NCI-H2107 treated with DMSO at 0.1 percent for 48 hours (cell line): ENCODE results near the gene TMEM182.

Source experiments
- DNase-seq: peaks from one replicate; lab custom pipeline; 2025; ENCODE audit not compliant: unreplicated experiment; lab: John Stamatoyannopoulos, UW

TMEM182 gene

DNA sequence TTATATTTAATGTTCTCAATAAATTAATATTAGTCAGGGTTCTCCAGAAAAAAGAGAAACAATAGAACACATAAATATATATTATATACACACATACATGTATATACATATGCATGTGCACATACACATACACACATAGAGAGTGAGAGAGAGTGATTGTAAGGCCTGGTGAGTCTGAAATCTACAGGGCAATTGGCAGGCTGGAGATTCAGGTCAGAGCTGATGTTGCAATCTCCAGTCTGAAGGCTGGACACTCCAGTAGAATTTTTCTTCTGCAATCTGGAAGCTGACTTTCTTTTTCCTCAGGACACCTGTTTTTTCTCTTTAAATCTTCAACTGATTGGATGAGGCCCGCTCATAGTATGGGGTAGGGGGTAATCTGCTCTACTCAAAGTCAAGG, 3.2 kb downstream of the TMEM182 start:
- no peak for DNase-seq

DNA sequence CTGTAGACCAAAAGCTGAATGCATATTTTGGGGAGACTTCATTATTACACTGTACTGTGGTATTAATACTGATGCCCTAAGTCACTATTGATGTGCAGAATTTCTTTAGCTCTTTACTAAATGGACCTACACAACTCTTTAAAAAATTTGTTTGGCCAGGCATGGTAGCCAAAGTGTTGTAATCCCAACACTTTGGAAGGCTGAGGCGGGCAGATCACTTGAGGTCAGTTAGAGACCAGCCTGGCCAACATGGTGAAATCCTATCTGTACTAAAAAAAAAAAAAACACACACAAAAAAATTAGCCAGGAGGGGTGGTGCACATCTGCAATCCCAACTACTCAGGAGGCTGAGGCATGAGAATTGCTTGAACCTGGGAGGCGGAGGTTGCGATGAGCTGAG, 6.4 kb downstream of the TMEM182 start:
- DNase-seq, result no peak

DNA sequence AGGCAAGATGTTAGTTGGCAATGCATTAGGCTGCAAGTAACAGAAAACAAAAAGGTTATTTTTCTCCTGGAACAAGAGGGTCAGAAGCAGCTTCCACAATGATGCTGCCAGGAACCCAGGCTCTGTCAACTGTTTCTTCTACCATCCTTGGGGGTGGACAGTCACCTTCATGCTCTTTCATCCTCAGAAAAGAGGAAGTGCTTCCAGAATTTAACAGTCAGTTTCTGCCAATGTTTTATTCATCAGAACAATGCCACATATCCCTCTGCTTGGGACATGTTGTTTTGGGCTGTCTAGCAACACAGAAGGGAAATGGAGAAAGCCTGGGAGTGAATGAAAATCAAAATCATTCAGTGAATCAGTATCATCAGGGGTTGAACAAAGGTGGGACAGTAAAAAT, 7.1 kb downstream of the TMEM182 start:
- no peak for DNase-seq

DNA sequence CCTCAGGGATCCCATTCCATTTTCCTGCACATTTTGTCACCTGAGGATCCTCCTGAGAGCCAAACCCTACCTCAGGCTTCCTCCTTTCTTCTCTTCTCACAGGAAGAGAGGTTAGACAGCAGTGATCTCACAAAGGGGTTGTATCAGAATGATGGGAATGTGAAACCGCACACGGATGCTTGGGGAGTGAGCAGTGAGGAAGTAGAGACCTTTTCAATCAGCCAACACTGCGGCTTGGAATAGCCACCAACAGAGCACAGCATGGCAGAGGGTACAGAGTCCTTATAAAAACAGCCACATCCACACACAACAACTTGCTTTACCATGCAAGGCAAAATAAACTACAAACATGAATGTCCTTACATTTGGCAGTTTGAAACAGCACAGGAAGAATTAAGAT, 8.7 kb downstream of the TMEM182 start:
- no peak for DNase-seq

DNA sequence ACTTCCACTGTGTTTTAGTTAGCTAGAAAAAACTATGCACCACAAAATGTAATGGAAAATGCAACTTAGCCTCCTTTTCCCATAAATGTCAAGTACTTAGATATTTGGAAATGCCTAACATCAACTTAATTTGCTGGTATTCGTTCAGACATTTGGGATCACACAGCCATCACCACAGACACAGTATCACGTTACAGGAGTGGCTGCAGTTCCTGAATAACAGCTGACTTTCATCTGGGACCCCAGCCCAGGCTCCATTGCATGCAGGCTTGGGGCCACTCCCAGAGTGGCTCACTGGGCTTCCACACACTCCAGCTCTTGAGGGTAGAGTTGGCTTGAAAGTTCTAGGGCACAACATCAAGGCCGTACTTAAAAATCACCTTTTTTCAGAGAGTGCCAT, 9.3 kb downstream of the TMEM182 start:
- DNase-seq, result no peak

DNA sequence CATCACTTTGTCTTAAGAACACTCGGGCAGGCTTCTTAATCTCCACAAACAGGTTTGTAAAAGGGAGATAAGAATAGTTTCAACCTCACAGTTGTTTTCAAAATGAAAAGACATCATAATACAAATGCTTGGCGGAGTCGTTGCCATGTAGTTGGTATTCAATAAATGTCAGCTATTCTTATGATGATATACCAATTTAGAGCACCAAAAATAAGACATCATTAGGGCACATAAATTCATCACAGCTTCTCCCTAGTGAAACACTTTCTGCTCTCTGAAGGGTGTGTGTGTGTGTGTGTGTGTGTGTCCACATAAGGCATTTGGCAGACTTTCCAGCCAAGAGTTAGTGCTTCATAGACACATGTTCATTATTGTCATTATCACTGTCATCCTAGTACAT, 10.8 kb downstream of the TMEM182 start:
- DNase-seq, result no peak

DNA sequence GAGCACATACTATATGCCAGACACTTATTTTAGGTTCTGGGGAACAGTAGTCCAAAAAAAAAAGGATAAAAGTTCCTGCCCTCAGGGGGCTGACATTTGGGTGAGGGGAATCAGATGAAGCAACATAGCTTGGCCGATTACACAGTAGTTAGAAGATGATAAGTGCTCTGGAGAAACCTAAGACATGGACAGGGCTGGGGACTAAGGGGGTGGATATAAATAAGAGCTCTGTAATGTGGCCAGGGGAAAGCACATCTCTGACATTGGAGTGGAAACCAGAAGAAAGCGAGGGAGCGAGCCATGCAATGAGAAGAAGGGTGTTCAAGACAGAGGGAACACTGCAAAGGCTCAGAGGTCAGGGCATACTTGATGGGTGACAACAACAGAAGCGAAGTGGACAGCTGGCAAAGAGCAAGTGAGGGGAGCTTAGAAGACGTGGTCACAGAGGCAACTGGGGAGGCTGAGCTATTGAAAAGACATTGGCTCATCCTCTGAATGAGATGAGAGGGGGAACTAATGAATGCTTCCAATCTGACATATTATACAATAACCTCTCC, 11.4 kb downstream of the TMEM182 start:
- DNase-seq, result no peak

DNA sequence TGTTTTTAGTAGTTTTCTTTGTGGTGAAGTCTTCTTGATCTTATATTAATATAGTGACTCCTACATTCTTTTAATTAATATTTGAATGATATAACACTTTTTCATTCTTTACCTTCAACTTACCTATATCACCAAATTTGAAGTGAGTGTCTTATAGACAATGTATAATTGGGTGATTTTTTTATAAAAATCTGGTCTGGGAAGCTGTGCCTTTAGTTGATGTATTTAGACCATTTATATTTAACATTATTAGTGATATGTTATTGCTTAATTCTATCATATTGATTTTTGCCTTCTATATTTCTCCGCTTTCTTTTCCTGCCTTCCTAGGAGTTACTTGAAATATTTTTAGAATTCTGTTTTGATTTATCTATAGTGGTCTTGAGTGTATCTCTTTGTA, 16.4 kb downstream of the TMEM182 start:
- no peak for DNase-seq

DNA sequence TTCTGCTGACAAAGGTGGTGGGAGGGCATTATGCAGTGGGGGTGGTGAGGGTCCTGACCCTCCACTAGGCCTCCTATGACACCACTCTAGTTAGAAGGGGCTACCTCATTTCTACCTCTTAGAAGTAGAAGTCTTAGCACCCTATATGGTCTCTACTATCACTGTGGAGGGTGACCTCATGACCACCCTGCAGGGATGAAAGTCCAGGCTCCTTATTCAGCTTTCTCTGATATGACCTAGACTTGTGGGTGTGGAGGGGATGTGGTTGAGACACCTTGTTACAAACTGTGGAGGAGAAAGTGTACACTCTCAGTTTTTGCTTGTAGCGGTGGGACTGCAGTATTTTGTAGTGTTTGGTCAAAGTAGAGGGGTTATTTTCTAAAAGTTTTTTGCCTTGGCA, 18.6 kb downstream of the TMEM182 start:
- DNase-seq, result no peak

DNA sequence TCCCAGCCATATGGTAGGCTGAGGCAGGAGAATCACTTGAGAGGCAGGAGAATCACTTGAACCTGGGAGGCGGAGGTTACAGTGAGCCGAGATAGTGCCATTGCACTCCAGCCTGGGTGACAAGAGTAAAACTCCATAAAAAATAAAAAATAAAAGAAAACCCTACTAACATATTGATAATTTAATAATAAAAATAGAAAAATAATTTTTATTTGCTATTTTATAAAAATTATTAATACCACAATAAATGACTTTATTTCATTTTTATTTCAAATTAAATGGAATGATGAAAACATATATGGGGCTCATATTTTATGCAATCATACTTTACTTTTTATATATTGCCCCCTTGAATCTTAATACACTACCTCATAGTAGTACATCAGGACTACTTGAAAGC, 20.4 kb downstream of the TMEM182 start:
- no peak for DNase-seq

DNA sequence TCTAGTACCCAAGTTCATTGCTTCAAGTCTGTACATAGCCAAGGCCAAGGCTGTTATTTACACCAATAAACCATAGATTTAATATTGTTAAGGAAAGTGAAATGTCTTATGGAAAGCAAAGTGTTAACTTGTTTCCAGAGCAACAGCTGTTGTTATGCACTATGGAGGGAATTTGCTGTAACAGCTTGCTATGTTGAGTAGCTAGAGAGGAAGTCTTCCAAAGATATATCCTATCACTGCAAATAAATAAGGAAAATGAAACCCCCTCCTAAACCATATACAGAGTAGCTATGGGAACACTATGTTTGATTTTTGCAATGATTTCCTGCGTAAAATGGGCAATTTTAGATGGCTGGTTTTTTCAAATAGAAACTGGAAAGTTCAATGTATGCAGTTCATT, 21.1 kb downstream of the TMEM182 start:
- DNase-seq, result no peak

DNA sequence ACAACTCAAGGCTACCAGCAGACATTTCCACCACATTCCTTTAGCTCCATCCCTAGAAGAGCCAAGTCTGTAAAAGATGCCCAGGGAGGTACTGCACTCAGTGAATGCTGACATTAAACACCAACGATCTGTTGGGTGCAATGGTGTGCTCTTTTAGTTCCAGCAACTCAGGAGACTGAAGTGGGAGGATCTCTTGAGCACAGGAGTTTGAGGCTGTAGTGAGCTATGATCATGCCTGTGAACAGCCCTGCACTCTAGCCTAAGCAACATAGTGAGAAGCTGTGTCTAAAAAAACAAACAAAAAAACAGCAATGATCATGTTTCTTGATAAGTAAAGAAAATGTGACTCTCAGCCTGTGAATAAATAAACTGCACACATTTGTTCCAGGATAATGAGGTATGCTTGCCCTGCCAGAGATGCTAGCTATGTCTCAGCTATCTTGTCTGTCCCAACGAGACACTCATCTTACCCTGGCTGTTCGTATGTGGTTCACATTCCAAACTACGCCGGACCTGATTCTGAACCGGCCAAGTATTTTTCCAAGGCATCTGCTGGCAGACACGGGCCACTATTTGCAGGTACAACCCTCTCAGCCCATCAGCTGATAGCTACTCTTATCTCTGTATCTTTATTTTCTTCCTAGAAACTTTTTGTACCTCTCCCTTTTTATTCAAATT, 21.8 kb downstream of the TMEM182 start:
- no peak for DNase-seq

DNA sequence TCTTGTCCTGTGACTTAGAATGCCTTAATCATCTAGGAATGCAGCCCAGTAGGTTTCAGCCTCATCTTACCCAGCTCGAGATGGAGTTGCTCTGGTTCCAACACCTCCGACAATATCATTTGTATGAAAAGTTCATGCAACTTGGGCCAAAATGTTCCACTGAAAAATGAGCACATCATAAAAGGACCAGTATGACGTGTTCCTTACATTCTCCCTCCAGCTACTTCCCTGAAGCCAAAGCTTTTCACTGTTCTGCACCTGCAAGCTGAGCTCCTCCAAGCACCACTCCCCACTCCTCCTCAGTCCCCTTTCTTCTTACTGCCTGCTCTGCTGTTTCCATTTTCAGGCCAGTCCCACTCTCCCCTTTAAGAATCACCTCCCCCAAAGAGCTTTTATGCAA, 23.1 kb downstream of the TMEM182 start:
- no peak for DNase-seq

DNA sequence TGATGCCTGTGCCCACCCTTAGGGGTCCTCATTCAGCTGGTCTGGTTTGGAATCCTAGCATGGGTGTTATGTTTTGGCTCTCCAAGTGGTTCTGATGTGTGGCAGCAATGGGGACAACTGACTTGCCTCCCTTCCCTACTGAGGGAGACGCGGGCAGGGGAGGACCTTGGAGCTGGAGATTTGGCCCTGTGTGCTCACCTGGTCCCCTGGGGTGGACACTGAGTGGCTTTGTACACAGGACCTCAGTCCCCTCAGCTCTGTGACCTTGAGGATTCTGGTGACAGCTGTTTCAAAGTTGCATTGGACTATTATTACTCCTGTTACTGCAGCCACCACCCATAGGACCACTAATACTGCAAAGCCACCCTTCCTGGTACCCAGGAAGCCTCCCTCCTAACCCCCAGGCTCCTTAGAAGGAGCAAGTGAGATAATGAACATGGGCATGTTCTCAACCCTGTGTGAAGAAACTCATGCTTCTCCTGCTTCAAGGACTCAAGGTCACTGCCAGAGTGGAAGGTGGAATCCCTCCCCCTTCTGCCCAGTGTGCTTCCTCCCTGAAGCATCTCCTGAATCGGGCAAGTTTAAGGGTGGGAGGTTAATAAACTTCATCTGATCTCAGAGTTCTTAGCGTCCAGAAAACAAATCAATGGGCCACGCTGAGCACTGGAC, 26.5 kb downstream of the TMEM182 start:
- DNase-seq, result no peak

DNA sequence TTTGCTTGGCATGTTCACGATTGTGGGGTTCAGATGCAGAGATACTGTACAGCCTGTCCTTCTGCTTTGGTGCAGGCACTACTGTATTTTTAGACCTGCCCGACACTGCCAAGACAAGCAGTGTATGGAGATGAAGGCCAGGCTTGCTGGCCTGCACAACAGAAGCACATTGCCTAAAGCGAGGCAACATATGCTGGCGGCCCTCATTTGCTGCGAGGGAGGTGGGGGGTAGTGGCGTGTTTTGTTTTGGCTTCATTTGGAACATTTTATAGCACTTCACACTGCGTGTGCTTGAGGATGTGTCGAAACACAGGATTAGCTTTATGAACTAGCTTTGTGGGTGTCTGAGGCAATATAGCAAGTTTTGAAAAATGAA, 27.0 kb downstream of the TMEM182 start:
- DNase-seq, result no peak

DNA sequence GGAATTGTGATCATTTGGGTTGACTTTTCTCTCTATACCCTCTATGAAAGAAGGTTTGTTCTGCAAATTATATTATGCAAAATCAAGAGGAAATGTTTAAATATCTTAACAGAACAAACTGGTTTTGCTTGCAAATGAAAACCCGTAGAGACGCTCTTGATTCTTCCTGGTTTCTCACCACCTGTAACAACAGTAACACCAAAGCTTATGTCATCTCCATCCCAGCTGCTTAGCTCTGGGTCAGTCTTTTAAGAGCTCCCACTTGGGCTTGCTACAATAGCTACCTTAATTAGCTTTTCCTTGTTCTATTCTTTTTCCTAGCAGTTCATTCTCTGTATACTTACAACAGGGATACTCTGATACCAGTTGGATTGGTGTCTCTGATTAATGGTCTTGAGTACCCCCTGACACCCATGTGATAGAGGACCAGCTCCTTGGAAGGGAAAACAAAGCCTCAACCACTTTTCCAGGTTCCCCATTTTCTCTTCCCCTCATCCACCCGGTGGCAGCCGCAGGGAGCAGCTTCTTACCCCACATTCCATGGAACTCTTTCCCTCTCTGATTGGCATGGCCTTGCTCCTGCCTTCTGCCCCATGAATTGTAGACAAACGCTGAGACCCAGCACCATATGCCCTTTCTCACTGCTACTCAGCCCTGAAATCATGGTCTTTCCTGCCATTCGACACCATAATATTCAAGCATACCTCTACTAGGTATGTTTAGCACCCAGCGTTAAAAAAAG, 27.7 kb downstream of the TMEM182 start:
- DNase-seq, result no peak

DNA sequence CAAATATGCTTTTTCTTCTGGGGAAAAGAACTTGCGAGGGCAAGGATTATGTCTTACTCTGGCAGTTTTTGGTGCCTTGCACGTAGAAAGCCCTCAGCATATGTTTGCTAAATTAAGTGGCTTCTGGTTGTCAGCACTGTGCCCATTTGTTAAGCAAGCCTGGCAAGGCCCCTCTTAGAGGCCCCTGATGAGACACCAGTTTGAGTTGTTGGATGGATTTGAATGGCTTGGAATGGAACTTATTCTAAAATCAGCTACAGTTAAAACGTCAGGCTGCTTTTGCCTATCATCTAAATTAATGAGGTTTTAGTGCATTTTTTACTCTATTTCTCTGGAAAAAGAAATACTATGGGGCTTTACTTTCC, 28.2 kb downstream of the TMEM182 start:
- DNase-seq, result no peak

DNA sequence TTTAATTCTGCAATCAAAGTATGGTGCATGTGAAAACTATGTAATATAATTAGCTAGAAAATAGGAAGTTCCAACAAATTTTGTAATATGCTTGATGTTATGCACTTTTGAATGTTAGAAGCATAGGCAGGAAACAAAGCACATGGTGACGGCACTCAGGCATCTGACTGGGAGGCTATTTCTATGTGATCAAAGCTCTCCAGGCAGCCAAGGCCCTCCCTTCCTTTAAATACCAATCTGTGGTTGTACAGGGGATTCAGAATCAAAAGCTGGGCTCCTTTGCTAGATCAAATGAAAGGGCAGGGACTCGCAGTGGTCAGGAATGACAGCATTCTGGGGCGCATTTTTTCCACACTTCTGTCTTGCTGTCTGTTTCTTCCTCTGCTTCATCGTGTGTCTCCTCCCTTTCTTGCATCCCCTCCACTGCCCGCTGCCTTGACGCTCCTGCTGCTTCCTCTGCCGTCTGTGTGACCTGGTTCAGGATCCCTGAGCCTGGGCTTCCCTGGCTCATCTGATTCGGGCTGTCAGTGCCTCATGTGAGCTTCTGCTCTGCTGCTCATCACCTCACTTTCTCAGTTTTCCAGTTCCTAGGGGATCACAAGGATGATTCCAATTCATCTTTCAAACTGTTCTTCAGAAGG, 30.9 kb downstream of the TMEM182 start:
- no peak for DNase-seq

DNA sequence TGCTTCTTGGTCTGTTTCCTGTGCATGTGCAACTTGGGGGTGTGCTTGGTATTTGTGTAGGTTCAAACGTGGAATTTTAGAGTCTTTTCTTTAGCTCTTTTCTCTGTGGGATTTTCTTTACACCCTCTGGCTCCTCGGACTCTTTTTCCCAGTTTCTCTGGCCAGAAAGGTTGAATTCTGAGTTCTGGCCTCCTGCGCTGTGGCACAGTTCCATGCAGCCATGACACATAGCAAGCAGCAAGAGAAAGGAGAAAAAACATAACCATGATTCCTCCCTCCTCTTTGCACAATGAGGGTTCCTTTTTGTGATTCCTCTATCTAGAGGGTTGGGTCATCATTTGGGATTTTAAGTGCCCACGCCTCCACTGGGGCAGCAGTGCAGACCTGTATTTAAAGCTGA, 33.8 kb downstream of the TMEM182 start:
- DNase-seq, result no peak

DNA sequence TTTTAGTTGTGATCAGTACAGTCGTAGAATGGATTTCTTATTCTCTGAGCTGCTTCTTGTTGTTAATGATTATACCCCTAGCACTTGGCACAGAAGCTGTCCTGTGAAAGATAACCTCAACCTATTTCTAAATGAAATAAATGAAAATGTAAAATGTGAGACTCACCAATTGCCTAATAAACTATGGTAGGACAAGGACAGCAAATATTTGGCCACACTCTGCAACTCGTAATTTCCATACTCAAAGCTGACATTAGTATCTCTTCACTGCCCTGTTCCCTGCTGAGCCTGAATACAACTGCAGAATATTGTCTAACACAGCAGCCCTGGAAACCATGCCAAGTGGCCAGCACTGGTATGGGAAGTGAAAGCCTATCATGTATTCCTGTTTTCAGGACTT, 34.5 kb downstream of the TMEM182 start:
- DNase-seq, result no peak

DNA sequence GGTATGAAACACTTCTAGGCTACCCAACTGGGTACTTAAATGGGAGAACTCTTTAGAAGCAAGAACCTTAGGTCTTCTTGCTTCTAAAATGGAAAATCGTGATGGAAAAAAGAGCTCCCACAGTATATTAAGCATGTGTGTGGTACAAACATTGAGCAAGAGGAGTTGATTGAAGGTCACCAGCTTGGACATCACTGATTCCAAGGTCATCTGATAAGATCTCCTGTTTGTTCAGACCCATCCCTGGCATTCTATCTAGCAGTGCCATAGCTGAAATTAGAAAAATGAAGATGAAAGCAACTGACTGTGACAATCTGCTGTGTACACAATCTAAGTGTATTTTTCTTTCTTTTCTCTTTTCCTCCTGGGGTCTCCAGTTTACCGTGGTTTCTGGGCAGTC, 35.7 kb downstream of the TMEM182 start:
- no peak for DNase-seq

DNA sequence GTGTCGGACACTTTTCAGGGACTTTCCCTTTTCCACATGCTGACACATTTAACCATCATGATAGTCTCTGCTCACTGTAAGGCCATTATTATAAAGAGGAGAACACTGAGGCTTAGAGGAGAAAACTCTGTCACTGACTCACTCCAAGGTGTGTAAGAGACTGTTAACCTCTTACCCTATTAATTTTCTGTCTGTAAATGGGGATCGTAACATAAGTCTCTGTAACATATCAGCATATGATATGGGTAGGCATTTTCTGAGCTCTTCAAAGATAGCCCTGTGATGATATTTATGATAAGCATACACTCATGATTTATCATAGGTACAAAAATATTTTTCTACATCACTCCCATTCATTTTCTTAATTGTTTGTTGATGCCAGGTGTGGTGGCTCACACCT, 36.4 kb downstream of the TMEM182 start:
- DNase-seq, result no peak
